HG03175 (cell line): ENCODE measurements around the gene EPS15.
"Not testable (repeated sequence)": the region's sequence is repeated elsewhere in the genome, so short reads cannot be mapped to it uniquely, and the experiment has no call there.

Source experiments
- ATAC-seq: cut with Tn5 transposase; IDR thresholded peaks from one replicate; pipeline ENCODE4 v1.9.1; 2021; ENCODE audit warnings: mild to moderate bottlenecking, moderate library complexity; ENCODE audit not compliant: unreplicated experiment

The EPS15 gene

GRCh38 chr1:51392241-51392640, 126.8 kb downstream of the EPS15 start:
- ATAC-seq: no peak

- ATAC-seq: not testable (repeated sequence)
Observed at GRCh38 chr1:51390641-51391040, 128.4 kb downstream of the EPS15 start.

GRCh38 chr1:51387288-51387687, 131.8 kb downstream of the EPS15 start:
- not testable (repeated sequence) for ATAC-seq

- ATAC-seq: not testable (repeated sequence)
Observed at GRCh38 chr1:51386259-51386658, 132.8 kb downstream of the EPS15 start.

GRCh38 chr1:51385776-51386175, 133.3 kb downstream of the EPS15 start:
- no peak for ATAC-seq

GRCh38 chr1:51381964-51382363, 137.1 kb downstream of the EPS15 start:
- ATAC-seq: no peak

- no peak for ATAC-seq
Observed at GRCh38 chr1:51380936-51381335, 138.1 kb downstream of the EPS15 start.

- no peak for ATAC-seq
Observed at GRCh38 chr1:51378871-51379270, 140.2 kb downstream of the EPS15 start.

GRCh38 chr1:51373898-51374297, 145.2 kb downstream of the EPS15 start:
- no peak for ATAC-seq

- no peak for ATAC-seq
Observed at GRCh38 chr1:51372561-51372960, 146.5 kb downstream of the EPS15 start.

GRCh38 chr1:51369171-51369570, 149.9 kb downstream of the EPS15 start:
- no peak for ATAC-seq

GRCh38 chr1:51365774-51366173, 153.3 kb downstream of the EPS15 start:
- ATAC-seq: no peak

- ATAC-seq: no peak
Observed at GRCh38 chr1:51359879-51360278, 159.2 kb downstream of the EPS15 start.

- no peak for ATAC-seq
Observed at GRCh38 chr1:51355382-51355781, 163.7 kb downstream of the EPS15 start.

- ATAC-seq: no peak
Observed at GRCh38 chr1:51354416-51354815, 164.7 kb downstream of the EPS15 start.

GRCh38 chr1:51351907-51352306, 167.2 kb downstream of the EPS15 start:
- no peak for ATAC-seq

GRCh38 chr1:51349862-51350261, 169.2 kb downstream of the EPS15 start:
- ATAC-seq: no peak

- no peak for ATAC-seq
Observed at GRCh38 chr1:51348147-51348527, 170.9 kb downstream of the EPS15 start.

- no peak for ATAC-seq
Observed at GRCh38 chr1:51347398-51348146, 171.5 kb downstream of the EPS15 start.

- ATAC-seq: no peak
Observed at GRCh38 chr1:51346086-51346942, 172.8 kb downstream of the EPS15 start.

- ATAC-seq: no peak
Observed at GRCh38 chr1:51345300-51345687, 173.8 kb downstream of the EPS15 start.
